H1 (cell line): ENCODE data around the gene MARCHF3. TPM values are rescaled to one million over a fixed set of nuclear protein-coding genes. Genes with fewer than 3 reads are reported as not detected.
"Not testable (repeated sequence)": the region's sequence is repeated elsewhere in the genome, so short reads cannot be mapped to it uniquely, and the experiment has no call there.

Source experiments
- CTCF ChIA-PET: fragments of 300-600 bp; sonication (Branson Sonifier 250); formaldehyde crosslinking; loops from one replicate; lab custom pipeline; 2021; ENCODE audit not compliant: partially characterized antibody; lab: Charles Lee
- POLR2A ChIA-PET: fragments of 300-600 bp; sonication (Branson Sonifier 250); formaldehyde crosslinking; loops from one replicate; lab custom pipeline; 2021; ENCODE audit warnings: inconsistent platforms; ENCODE audit not compliant: partially characterized antibody; lab: Charles Lee
- DNase-seq, 2 experiments: peaks; one replicate each; pipeline versions ENCODE4 v3.0.0 to v3.0.0-alpha.2; 2010 to 2022; ENCODE audit warnings: low spot score in 2 of 2, low read depth in 1 of 2, mixed read lengths in 1 of 2
- FAIRE-seq: peaks from 2 replicates; lab custom pipeline; 2011; peaks lifted over from hg19 to GRCh38; lab: Jason Lieb, UNC
- H2AFZ ChIP-seq: 2 replicates; pipeline ENCODE4 v1.8.1; 2012; ENCODE audit warnings: low read length, inconsistent platforms
- H2AK5ac ChIP-seq: 2 replicates; pipeline ENCODE4 v1.6.1; 2013; ENCODE audit warnings: low read depth, low read length
- H2BK120ac ChIP-seq: replicated peaks from 2 replicates; pipeline ENCODE3; 2013; ENCODE audit warnings: low read depth, low read length, inconsistent platforms
- H2BK12ac ChIP-seq: 2 replicates; pipeline ENCODE4 v1.6.1; 2013; ENCODE audit warnings: low read depth, low read length
- H2BK15ac ChIP-seq: 2 replicates; pipeline ENCODE4 v1.6.1; 2013; ENCODE audit warnings: low read length
- H2BK20ac ChIP-seq: 2 replicates; pipeline ENCODE4 v1.6.1; 2013; ENCODE audit warnings: low read length
- H2BK5ac ChIP-seq: 2 replicates; pipeline ENCODE4 v1.6.1; 2013; ENCODE audit warnings: low read depth, low read length
- H3K14ac ChIP-seq: 2 replicates; pipeline ENCODE4 v1.6.1; 2013; ENCODE audit warnings: inconsistent platforms; ENCODE audit not compliant: insufficient read length
- H3K18ac ChIP-seq: 2 replicates; pipeline ENCODE4 v1.6.1; 2013; ENCODE audit warnings: low read length; ENCODE audit errors: extremely low read depth
- H3K23ac ChIP-seq: 2 replicates; pipeline ENCODE4 v1.6.1; 2013; ENCODE audit warnings: inconsistent platforms; ENCODE audit not compliant: insufficient read length
- H3K23me2 ChIP-seq: 2 replicates; pipeline ENCODE4 v1.6.1; 2013; ENCODE audit warnings: low read depth, low read length
- H3K27ac ChIP-seq: 2 replicates; pipeline ENCODE4 v1.6.1; 2011; ENCODE audit warnings: low read depth, low read length, inconsistent platforms
- H3K27me3 ChIP-seq, 4 experiments: replicated peaks in 1 of 4; 1 replicate in 1 of 4; 2 replicates in 3 of 4; pipeline versions ENCODE4 v1.6.1 to v1.8.1; 2011 to 2013; ENCODE audit warnings: low read length in 3 of 4, mild to moderate bottlenecking in 3 of 4, inconsistent platforms in 2 of 4, mixed read lengths in 2 of 4, moderate library complexity in 1 of 4; ENCODE audit not compliant: control insufficient read depth in 3 of 4, insufficient read depth in 3 of 4; ENCODE audit errors: extremely low read depth in 1 of 4
- H3K36me3 ChIP-seq, 4 experiments: 2 replicates each; pipeline versions ENCODE4 v1.6.1 to v1.8.1; 2011 to 2013; ENCODE audit warnings: mild to moderate bottlenecking in 4 of 4, low read length in 3 of 4, moderate library complexity in 2 of 4, control low read depth in 1 of 4, inconsistent platforms in 1 of 4; ENCODE audit not compliant: insufficient read depth in 4 of 4, control insufficient read depth in 2 of 4
- H3K4ac ChIP-seq: replicated peaks from 2 replicates; pipeline ENCODE3; 2013; ENCODE audit warnings: low read length, low read depth, mixed read lengths, inconsistent platforms; ENCODE audit not compliant: insufficient read length
- H3K4me1 ChIP-seq, 4 experiments: replicated peaks in 1 of 4; 1 replicate in 1 of 4; 2 replicates in 3 of 4; pipeline versions ENCODE4 v1.6.1 to v1.8.1; 2011 to 2013; ENCODE audit warnings: low read length in 3 of 4, inconsistent platforms in 2 of 4, mixed read lengths in 1 of 4; ENCODE audit not compliant: insufficient read depth in 4 of 4, control insufficient read depth in 3 of 4
- H3K4me2 ChIP-seq, 2 experiments: 2 replicates each; pipeline versions ENCODE4 v1.6.1 to v1.8.1; 2011 to 2013; ENCODE audit warnings: low read depth in 2 of 2, low read length in 2 of 2, control low read depth in 1 of 2, inconsistent platforms in 1 of 2, mild to moderate bottlenecking in 1 of 2; ENCODE audit not compliant: insufficient read depth in 1 of 2
- H3K4me3 ChIP-seq, 4 experiments: fragments of 200-600, 300-600 bp in 1 of 4; sonication (generic), shearing (Covaris generic), sonication (Bioruptor Twin) in 1 of 4; 2 replicates each; pipeline versions ENCODE4 v1.5.1 to v1.8.1; 2011 to 2016; ENCODE audit warnings: low read length in 4 of 4, low read depth in 3 of 4, control low read depth in 2 of 4, inconsistent platforms in 2 of 4, mild to moderate bottlenecking in 2 of 4, mixed read lengths in 1 of 4, moderate library complexity in 1 of 4; ENCODE audit not compliant: insufficient read depth in 2 of 4; ENCODE audit errors: extremely low read depth in 1 of 4
- H3K56ac ChIP-seq: replicated peaks from 2 replicates; pipeline ENCODE3; 2013; ENCODE audit warnings: low read depth, mild to moderate bottlenecking, mixed read lengths, low read length, inconsistent platforms; ENCODE audit not compliant: insufficient read length
- H3K79me1 ChIP-seq: 2 replicates; pipeline ENCODE4 v1.6.1; 2013; ENCODE audit warnings: low read depth, low read length, control low read depth
- H3K79me2 ChIP-seq, 2 experiments: 2 replicates each; pipeline versions ENCODE4 v1.6.1 to v1.8.1; 2012 to 2013; ENCODE audit warnings: low read length in 2 of 2, mild to moderate bottlenecking in 2 of 2, inconsistent platforms in 1 of 2; ENCODE audit not compliant: insufficient read depth in 2 of 2, control insufficient read depth in 1 of 2
- H3K9ac ChIP-seq, 4 experiments: replicated peaks in 1 of 4; 1 replicate in 1 of 4; 2 replicates in 3 of 4; pipeline versions ENCODE4 v1.6.1 to v1.8.1; 2011 to 2013; ENCODE audit warnings: low read depth in 3 of 4, low read length in 3 of 4, control low read depth in 2 of 4, mild to moderate bottlenecking in 2 of 4, moderate library complexity in 2 of 4, inconsistent platforms in 1 of 4; ENCODE audit errors: extremely low read depth in 1 of 4
- H3K9me3 ChIP-seq, 2 experiments: 2 replicates each; pipeline versions ENCODE4 v1.6.1 to v1.8.1; 2012 to 2013; ENCODE audit warnings: mild to moderate bottlenecking in 2 of 2, moderate library complexity in 2 of 2, control low read depth in 1 of 2, inconsistent platforms in 1 of 2, low read depth in 1 of 2, low read length in 1 of 2, mixed read lengths in 1 of 2; ENCODE audit not compliant: insufficient read depth in 2 of 2
- H4K20me1 ChIP-seq, 2 experiments: replicated peaks in 1 of 2; 2 replicates each; pipeline versions ENCODE3 to v1.8.1; 2011 to 2013; ENCODE audit warnings: inconsistent platforms in 2 of 2, low read length in 2 of 2, mild to moderate bottlenecking in 1 of 2; ENCODE audit not compliant: insufficient read depth in 2 of 2, control insufficient read depth in 1 of 2
- H4K5ac ChIP-seq: 2 replicates; pipeline ENCODE4 v1.6.1; 2013; ENCODE audit warnings: low read length, low read depth, mixed read lengths, inconsistent platforms; ENCODE audit not compliant: insufficient read length
- H4K8ac ChIP-seq: 2 replicates; pipeline ENCODE4 v1.8.0; 2013; ENCODE audit warnings: mild to moderate bottlenecking, moderate library complexity, low read length, inconsistent platforms; ENCODE audit not compliant: insufficient read depth; ENCODE audit errors: extremely low read depth
- H4K91ac ChIP-seq: replicated peaks from 2 replicates; pipeline ENCODE3; 2013; ENCODE audit warnings: low read length, mixed read lengths, inconsistent platforms; ENCODE audit not compliant: insufficient read length
- WGBS, 2 experiments: shearing (Covaris generic) in 1 of 2; methylation state at CpG; one replicate each; pipeline versions ENCODE4 v1.1.6 to v1.1.7; 2013 to 2015; ENCODE audit warnings: low lambda C conversion rate in 2 of 2, mixed read lengths in 2 of 2, inconsistent platforms in 1 of 2, low coverage in 1 of 2, missing lambda C conversion rate in 1 of 2; ENCODE audit not compliant: insufficient replicate concordance in 2 of 2, insufficient coverage in 1 of 2, insufficient read length in 1 of 2; ENCODE audit errors: extremely low coverage in 1 of 2, missing lambda C conversion rate in 1 of 2; 5-methylcytosine and 5-hydroxymethylcytosine counted together
- polyA plus RNA-seq, 7 experiments: library from polyadenylated mRNA; depleted of rRNA in 3 of 7; stranded (reverse) in 5 of 7; unstranded in 2 of 7; fragments of >200 nt in 5 of 7; fragments of 200-250 nt in 2 of 7; gene quantifications; 1 replicate in 5 of 7; 2 replicates in 1 of 7; 4 replicates in 1 of 7; pipeline versions ENCODE4 v1.2.1 to v1.2.3, GENCODE V29; 2011 to 2013; ENCODE audit warnings: missing spikeins in 2 of 7, mixed read lengths in 2 of 7
- total RNA-seq: library from RNA; stranded (reverse); fragmentation: NEBNext Ultra II Directional; extraction: Animal tissue kit (Norgen Biotek cat#: 25700); gene quantifications from 2 replicates; pipeline ENCODE4 v1.2.1, GENCODE V29; 2021

The MARCHF3 gene
- total and polyA plus RNA-seq, 2 of the 8 experiments (the other 6 are each of a cell fraction or from before 2014, with no cell fraction given) = 12.0 to 16.9 TPM

DNA sequence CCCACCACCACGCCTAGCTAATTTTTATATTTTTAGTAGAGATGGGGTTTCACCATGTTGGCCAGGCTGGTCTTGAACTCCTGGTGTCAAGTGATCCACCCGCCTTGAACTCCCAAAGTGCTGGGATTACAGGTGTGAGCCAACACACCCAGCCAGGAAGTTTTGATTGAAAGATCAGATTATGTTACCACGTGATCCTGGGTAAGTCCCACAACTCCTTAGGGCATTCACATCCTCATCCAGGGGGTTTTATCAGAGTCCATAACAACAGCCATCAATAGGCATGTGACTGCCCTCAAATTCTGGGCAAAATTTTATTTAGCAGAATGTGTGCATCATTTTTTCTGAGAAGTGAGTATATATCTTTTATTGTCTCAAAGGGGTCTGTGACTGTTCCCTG, 25.1 kb downstream of the MARCHF3 start:
- POLR2A ChIA-PET = not testable (repeated sequence)

More for the DNA sequence above, 25.1 kb downstream of the MARCHF3 start:
- H3K23me2 ChIP-seq, H4K5ac ChIP-seq, H3K56ac ChIP-seq, H3K9ac ChIP-seq, H2BK15ac ChIP-seq, H3K23ac ChIP-seq, H2BK12ac ChIP-seq, H3K79me1 ChIP-seq, H2AFZ ChIP-seq, H3K4me3 ChIP-seq, H3K27me3 ChIP-seq, H2BK120ac ChIP-seq, H4K91ac ChIP-seq, DNase-seq, H3K4me1 ChIP-seq, H3K79me2 ChIP-seq, FAIRE-seq, H2AK5ac ChIP-seq, H3K18ac ChIP-seq, H3K14ac ChIP-seq, H2BK20ac ChIP-seq, H3K4me2 ChIP-seq, H3K36me3 ChIP-seq, H3K4ac ChIP-seq, H3K27ac ChIP-seq, H2BK5ac ChIP-seq, H4K8ac ChIP-seq, H4K20me1 ChIP-seq, CTCF ChIA-PET, H3K9me3 ChIP-seq: not testable (repeated sequence)
- 90% methylated on average over 3 of the region's 3 CpGs; no CpG with 5 or more reads in 1 of the 2 experiments for WGBS, 2 experiments
